Ishikawa (cell line): ENCODE data around the gene PROK2.

Experiments used
- CEBPB ChIP-seq: IDR thresholded peaks from 2 replicates; pipeline ENCODE4 v1.6.1; 2012
- CREB1 ChIP-seq: IDR thresholded peaks from 2 replicates; pipeline ENCODE4 v1.6.1; 2012; ENCODE audit warnings: low read depth
- EGR1 ChIP-seq: IDR thresholded peaks from 2 replicates; pipeline ENCODE4 v1.6.1; 2012
- EP300 ChIP-seq: IDR thresholded peaks from 2 replicates; pipeline ENCODE4 v1.6.1; 2012; ENCODE audit warnings: borderline replicate concordance
- FOXM1 ChIP-seq: IDR thresholded peaks from 2 replicates; pipeline ENCODE4 v1.6.1; 2012; ENCODE audit warnings: low read depth, borderline replicate concordance
- MAX ChIP-seq: IDR thresholded peaks from 2 replicates; pipeline ENCODE4 v1.6.1; 2012
- NFIC ChIP-seq: IDR thresholded peaks from 2 replicates; pipeline ENCODE4 v1.6.1; 2012
- RAD21 ChIP-seq: IDR thresholded peaks from 2 replicates; pipeline ENCODE4 v1.6.1; 2012; ENCODE audit warnings: low read depth
- REST ChIP-seq: IDR thresholded peaks from 2 replicates; pipeline ENCODE4 v1.6.1; 2012; ENCODE audit warnings: low read depth, mild to moderate bottlenecking
- TAF1 ChIP-seq: IDR thresholded peaks from 2 replicates; pipeline ENCODE4 v1.6.1; 2012; ENCODE audit warnings: low read depth, mild to moderate bottlenecking
- TCF12 ChIP-seq: IDR thresholded peaks from 2 replicates; pipeline ENCODE4 v1.6.1; 2012; ENCODE audit warnings: low read depth
- TEAD4 ChIP-seq: IDR thresholded peaks from 2 replicates; pipeline ENCODE4 v1.6.1; 2012
- USF1 ChIP-seq: IDR thresholded peaks from 2 replicates; pipeline ENCODE4 v1.6.1; 2012
- YY1 ChIP-seq: IDR thresholded peaks from 2 replicates; pipeline ENCODE4 v1.6.1; 2012; ENCODE audit warnings: low read depth
- ZBTB7A ChIP-seq: IDR thresholded peaks from 2 replicates; pipeline ENCODE4 v1.6.1; 2012; ENCODE audit warnings: low read depth

The PROK2 gene

GRCh38 chr3:71815340-71816067 lies 30.6 kb upstream of the PROK2 start:
- no peak for TF ChIP-seq EP300
- TF ChIP-seq CREB1: no peak

GRCh38 chr3:71813704-71814103 lies 28.8 kb upstream of the PROK2 start:
- no peak for TF ChIP-seq YY1
- TF ChIP-seq ZBTB7A: no peak
- no peak for TF ChIP-seq TEAD4
- no peak for TF ChIP-seq TAF1
- no peak for TF ChIP-seq EGR1
- no peak for TF ChIP-seq MAX
- no peak for TF ChIP-seq CREB1
- TF ChIP-seq USF1: no peak
- TF ChIP-seq NFIC: no peak
- no peak for TF ChIP-seq CEBPB
- TF ChIP-seq REST: no peak
- TF ChIP-seq TCF12: no peak
- TF ChIP-seq EP300: no peak
- no peak for TF ChIP-seq RAD21
- no peak for TF ChIP-seq FOXM1

GRCh38 chr3:71813073-71813472 lies 28.1 kb upstream of the PROK2 start:
- TF ChIP-seq YY1 (no peak), TEAD4 (no peak), FOXM1 (no peak), TCF12 (no peak), MAX (no peak), REST (no peak), CREB1 (no peak), CEBPB (no peak), USF1 (no peak), EGR1 (no peak), TAF1 (no peak), NFIC (no peak), RAD21 (no peak), EP300 (no peak)

GRCh38 chr3:71810056-71810455 lies 25.1 kb upstream of the PROK2 start:
- TF ChIP-seq TEAD4 (no peak), CEBPB (no peak)

GRCh38 chr3:71809321-71810026 lies 24.5 kb upstream of the PROK2 start:
- TF ChIP-seq RAD21 (no peak), TEAD4 (no peak), NFIC (no peak), TAF1 (no peak), CEBPB (no peak), EGR1 (no peak), EP300 (no peak), MAX (no peak), CREB1 (no peak), USF1 (no peak), FOXM1 (no peak), ZBTB7A (no peak), REST (no peak), YY1 (no peak), TCF12 (no peak)
